Tibial artery (tissue), 4 donors: ENCODE data around the gene NFAM1.

ENCODE experiments used
- DNase-seq, 2 donors: peaks; one replicate each; pipeline ENCODE4 v3.0.0-alpha.2; 2019
- H3K27ac ChIP-seq, 2 donors: fragments of 200-600 bp; sonication (generic) in 1 of 2; 1 replicate in 1 of 2; 2 replicates in 1 of 2; pipeline ENCODE4 v1.5.1; 2018 to 2019; ENCODE audit warnings: mild to moderate bottlenecking in 1 of 2
- H3K27me3 ChIP-seq, 2 donors: fragments of 200-600 bp; sonication (generic) in 1 of 2; one replicate each; pipeline versions ENCODE4 v1.5.1 to v1.6.0; 2016 to 2019
- H3K36me3 ChIP-seq, 3 donors: fragments of 200-600 bp; sonication (generic) in 2 of 3; one replicate each; pipeline ENCODE4 v1.5.1; 2016 to 2019; ENCODE audit warnings: mild to moderate bottlenecking in 2 of 3
- H3K4me1 ChIP-seq, 4 donors: fragments of 200-600 bp; sonication (generic) in 2 of 4; 1 replicate in 3 of 4; 2 replicates in 1 of 4; pipeline ENCODE4 v1.5.1; 2016 to 2019
- H3K4me3 ChIP-seq, 2 donors: fragments of 200-600 bp; sonication (generic) in 1 of 2; 1 replicate in 1 of 2; 2 replicates in 1 of 2; pipeline ENCODE4 v1.5.1; 2018 to 2019; ENCODE audit warnings: mild to moderate bottlenecking in 2 of 2
- H3K9me3 ChIP-seq, 3 donors: fragments of 200-600 bp; sonication (generic) in 1 of 3; one replicate each; pipeline ENCODE4 v1.5.1; 2016 to 2019
- CTCF ChIP-seq, 2 experiments: fragments of 200-600 bp in 1 of 2; fragments of 450-650 bp in 1 of 2; IDR thresholded peaks; one replicate each; pipeline ENCODE4 v1.5.1; 2017 to 2019; ENCODE audit warnings: antibody characterized with exemption in 2 of 2, mild to moderate bottlenecking in 1 of 2, moderate library complexity in 1 of 2
- intact Hi-C: fragments of 100-400 bp; cut with DNase I; formaldehyde crosslinking; loops from one replicate; pipeline ENCODE4 v1.15.0; 2023; ENCODE audit warnings: low total_unique reads

Gene NFAM1

DNA sequence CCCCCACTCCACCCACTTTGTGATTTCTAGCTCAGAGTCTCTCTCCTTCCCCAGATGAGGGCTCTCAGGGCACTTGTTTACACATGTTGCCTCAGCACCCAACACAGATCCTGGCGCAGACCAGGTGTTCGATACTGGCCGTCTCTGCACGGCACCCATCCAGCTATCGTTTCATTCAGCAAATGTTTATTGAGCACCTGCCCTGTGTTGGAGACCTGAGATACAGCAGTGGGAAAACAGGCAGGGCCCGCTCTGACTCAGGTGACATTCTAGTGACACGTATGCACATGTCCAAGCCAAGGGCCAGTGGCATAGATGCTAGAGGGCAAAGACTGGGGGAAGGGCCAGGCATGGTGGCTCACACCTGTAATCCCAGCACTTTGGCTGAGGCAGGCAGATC lies 71.9 kb downstream of the NFAM1 start:
- DNase-seq: no peak
- TF ChIP-seq CTCF (IDR thresholded peaks at IDR 0.05): no peak
- H3K27me3 ChIP-seq: peaks cover 0 to 24% of the 10 kb centered on the region in 2 donors

GRCh38 chr22:42358643-42359558 lies 73.3 kb downstream of the NFAM1 start:
- Histone ChIP-seq H3K4me3 (no peak overlapping the region), H3K27me3 (peaks cover 0 to 24% of the 10 kb centered on the region in 2 donors), H3K36me3 (no peaks in the 10 kb centered on the region), H3K9me3 (no peaks in the 10 kb centered on the region), H3K27ac (no peak overlapping the region), H3K4me1 (peaks cover 0 to 7% (median 0%) of the 10 kb centered on the region in 4 donors)
- no peak for TF ChIP-seq CTCF (IDR thresholded peaks at IDR 0.05)
- no peak for DNase-seq
- intact Hi-C loops: no loop called here

More for the DNA sequence above, 71.9 kb downstream of the NFAM1 start:
- H3K36me3 ChIP-seq: no peaks in the 10 kb centered on the region
- no peak overlapping the region for H3K4me3 ChIP-seq
- H3K4me1 ChIP-seq: peaks cover 0 to 12% (median 9%) of the 10 kb centered on the region in 4 donors
- H3K9me3 ChIP-seq: no peaks in the 10 kb centered on the region
- H3K27ac ChIP-seq: no peak overlapping the region
- intact Hi-C loops: no loop called here

GRCh38 chr22:42357634-42358296 lies 74.4 kb downstream of the NFAM1 start:
- Histone ChIP-seq H3K27me3 (peaks cover 0 to 22% of the 10 kb centered on the region in 2 donors), H3K36me3 (no peaks in the 10 kb centered on the region), H3K4me1 (peaks cover 0 to 8% (median 0%) of the 10 kb centered on the region in 4 donors), H3K4me3 (no peak overlapping the region), H3K9me3 (no peaks in the 10 kb centered on the region), H3K27ac (no peak overlapping the region)
- DNase-seq: no peak
- intact Hi-C loops: no loop called here
- TF ChIP-seq CTCF (IDR thresholded peaks at IDR 0.05): no peak

DNA sequence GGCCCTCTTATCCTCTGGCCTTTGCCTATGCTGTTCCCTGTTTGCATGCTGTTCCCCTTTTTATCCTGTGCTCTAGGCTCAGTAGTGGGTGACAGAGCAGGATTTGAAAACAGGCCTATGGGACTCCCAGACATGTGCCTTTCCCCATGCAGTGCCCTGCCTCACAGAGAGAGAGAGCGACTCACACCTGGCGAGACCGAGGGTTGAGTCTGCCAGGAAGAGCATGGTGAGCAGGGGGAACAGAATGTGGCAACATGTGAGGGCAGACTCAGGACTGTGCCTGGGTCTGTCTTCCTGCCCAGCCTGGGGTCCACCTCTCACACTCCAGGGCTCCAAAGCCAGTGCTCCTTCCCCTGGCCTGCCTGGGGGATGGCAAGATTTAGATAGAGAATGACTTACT lies 75.0 kb downstream of the NFAM1 start:
- DNase-seq: no peak
- peaks cover 0 to 8% (median 0%) of the 10 kb centered on the region in 4 donors for H3K4me1 ChIP-seq
- peaks cover 0 to 17% of the 10 kb centered on the region in 2 donors for H3K27me3 ChIP-seq
- H3K9me3 ChIP-seq: no peaks in the 10 kb centered on the region
- H3K27ac ChIP-seq: no peak overlapping the region
- H3K4me3 ChIP-seq: no peak overlapping the region
- TF ChIP-seq CTCF (IDR thresholded peaks at IDR 0.05): no peak
- H3K36me3 ChIP-seq: no peaks in the 10 kb centered on the region
- intact Hi-C loops: no loop called here

DNA sequence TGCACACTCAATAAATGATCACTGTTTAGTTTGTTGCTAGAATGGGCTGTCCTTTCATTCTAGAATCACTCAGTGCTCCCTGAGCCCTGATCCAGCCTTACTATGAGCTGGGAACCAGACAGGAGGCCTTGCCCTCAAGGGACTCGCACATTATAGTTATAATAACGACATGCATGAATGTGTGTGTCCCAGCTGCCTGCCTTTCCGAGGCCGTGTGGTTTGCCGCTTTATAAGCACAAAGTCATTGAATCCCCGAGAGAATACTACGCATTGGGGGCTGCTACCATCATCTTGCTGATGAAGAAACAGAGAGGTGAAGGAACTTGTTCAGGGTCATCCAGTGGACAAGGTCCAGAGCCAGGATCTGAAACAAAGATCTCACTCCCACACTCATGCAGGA lies 75.7 kb downstream of the NFAM1 start:
- TF ChIP-seq CTCF (IDR thresholded peaks at IDR 0.05): no peak
- Histone ChIP-seq H3K27me3 (peaks cover 0 to 10% of the 10 kb centered on the region in 2 donors), H3K4me1 (peaks cover 0 to 8% (median 0%) of the 10 kb centered on the region in 4 donors), H3K9me3 (no peaks in the 10 kb centered on the region), H3K27ac (no peak overlapping the region), H3K4me3 (no peak overlapping the region), H3K36me3 (no peaks in the 10 kb centered on the region)
- no peak for DNase-seq
- intact Hi-C loops: no loop called here
